Mesendoderm (in vitro differentiated cells): ENCODE measurements around the gene TACC3.

Experiments used
- DNase-seq: peaks from one replicate; pipeline ENCODE4 v3.0.0; 2013
- H2AK5ac ChIP-seq: 2 replicates; pipeline ENCODE4 v1.6.1; 2013; ENCODE audit warnings: low read length, inconsistent platforms
- H2BK120ac ChIP-seq: 2 replicates; pipeline ENCODE4 v1.6.1; 2013; ENCODE audit warnings: low read depth, mild to moderate bottlenecking, low read length, moderate library complexity, mixed read lengths
- H2BK15ac ChIP-seq: replicated peaks from 2 replicates; pipeline ENCODE4 v1.6.1; 2013; ENCODE audit warnings: low read depth, mild to moderate bottlenecking, moderate library complexity
- H2BK5ac ChIP-seq: 2 replicates; pipeline ENCODE4 v1.6.1; 2013; ENCODE audit warnings: low read length, inconsistent platforms
- H3K18ac ChIP-seq: 2 replicates; pipeline ENCODE4 v1.6.1; 2013; ENCODE audit warnings: mild to moderate bottlenecking, low read length, mixed read lengths
- H3K23ac ChIP-seq: one replicate; pipeline ENCODE4 v1.6.1; 2013; ENCODE audit warnings: low read length
- H3K27ac ChIP-seq: 2 replicates; pipeline ENCODE4 v1.5.1; 2013; ENCODE audit warnings: low read depth, mild to moderate bottlenecking, inconsistent platforms, low read length, moderate library complexity
- H3K27me3 ChIP-seq: 2 replicates; pipeline ENCODE4 v1.6.1; 2013; ENCODE audit warnings: low read length, control low read depth, mild to moderate bottlenecking, inconsistent platforms; ENCODE audit not compliant: insufficient read depth, poor library complexity
- H3K36me3 ChIP-seq: 2 replicates; pipeline ENCODE4 v1.6.1; 2013; ENCODE audit warnings: low read length, inconsistent platforms; ENCODE audit not compliant: control insufficient read depth, insufficient read depth
- H3K4ac ChIP-seq: one replicate; pipeline ENCODE4 v1.6.1; 2013; ENCODE audit warnings: low read depth, mild to moderate bottlenecking, low read length, moderate library complexity
- H3K4me1 ChIP-seq: 2 replicates; pipeline ENCODE4 v1.6.1; 2013; ENCODE audit warnings: low read depth, low read length, inconsistent platforms; ENCODE audit not compliant: control insufficient read depth
- H3K4me2 ChIP-seq: 2 replicates; pipeline ENCODE4 v1.6.1; 2013; ENCODE audit warnings: low read length
- H3K4me3 ChIP-seq: 2 replicates; pipeline ENCODE4 v1.5.1; 2013; ENCODE audit warnings: mild to moderate bottlenecking, low read length
- H3K56ac ChIP-seq: one replicate; pipeline ENCODE4 v1.6.1; 2013; ENCODE audit warnings: low read length
- H3K79me1 ChIP-seq: 2 replicates; pipeline ENCODE4 v1.6.1; 2013; ENCODE audit warnings: low read length, inconsistent platforms
- H3K79me2 ChIP-seq: 2 replicates; pipeline ENCODE4 v1.6.1; 2013; ENCODE audit warnings: mild to moderate bottlenecking, low read length; ENCODE audit not compliant: control insufficient read depth, insufficient read depth
- H3K9ac ChIP-seq: 2 replicates; pipeline ENCODE4 v1.6.1; 2013; ENCODE audit warnings: low read length, inconsistent platforms
- H4K5ac ChIP-seq: one replicate; pipeline ENCODE4 v1.6.1; 2013; ENCODE audit warnings: low read length
- H4K8ac ChIP-seq: one replicate; pipeline ENCODE4 v1.6.1; 2013; ENCODE audit warnings: low read depth, mild to moderate bottlenecking, control low read depth, low read length, moderate library complexity
- WGBS: extraction: QIAGEN DNeasy Blood & Tissue Kit; methylation state at CpG from one replicate; pipeline ENCODE4 v1.1.7; 2013; ENCODE audit warnings: low lambda C conversion rate, missing lambda C conversion rate; ENCODE audit not compliant: insufficient coverage; ENCODE audit errors: extremely low coverage; 5-methylcytosine and 5-hydroxymethylcytosine counted together

The TACC3 gene

GRCh38 chr4:1718095-1718850 lies 3.0 kb upstream of the TACC3 start:
- peaks cover 2% of the 10 kb centered on the region for H3K36me3 ChIP-seq
- H3K27me3 ChIP-seq: no peaks in the 10 kb centered on the region
- no peak overlapping the region for H4K5ac ChIP-seq
- no peak overlapping the region for H3K4me3 ChIP-seq
- no peak overlapping the region for H3K4me2 ChIP-seq
- WGBS: no CpG with 5 or more reads among the region's 31 CpGs
- H3K79me2 ChIP-seq: peaks cover 25% of the 10 kb centered on the region
- no peak overlapping the region for H2BK120ac ChIP-seq
- H3K23ac ChIP-seq: no peak overlapping the region
- no peak overlapping the region for H3K4ac ChIP-seq
- H4K8ac ChIP-seq: no peak overlapping the region
- peaks cover 15% of the 10 kb centered on the region for H3K79me1 ChIP-seq
- no peak overlapping the region for H3K18ac ChIP-seq
- H2BK15ac ChIP-seq: no peak overlapping the region
- no peak for DNase-seq
- peaks cover 5% of the 10 kb centered on the region for H3K4me1 ChIP-seq
- H3K9ac ChIP-seq: no peak overlapping the region
- no peak overlapping the region for H2AK5ac ChIP-seq
- no peak overlapping the region for H3K56ac ChIP-seq
- no peak overlapping the region for H2BK5ac ChIP-seq
- no peak overlapping the region for H3K27ac ChIP-seq

GRCh38 chr4:1720163-1720983 lies 948 bp upstream of the TACC3 start:
- no peak overlapping the region for H3K4ac ChIP-seq
- peak overlapping the region; percentile 99 for H3K56ac ChIP-seq
- peaks cover 9% of the 10 kb centered on the region for H3K36me3 ChIP-seq
- WGBS: no CpG with 5 or more reads among the region's 79 CpGs
- peak overlapping the region; percentile 99 for H3K23ac ChIP-seq
- no peak overlapping the region for H2BK5ac ChIP-seq
- H4K8ac ChIP-seq: no peak overlapping the region
- peak overlapping the region; percentile 79 for H3K27ac ChIP-seq
- H2AK5ac ChIP-seq: no peak overlapping the region
- peak; percentile 61 for DNase-seq
- H3K4me1 ChIP-seq: peaks cover 5% of the 10 kb centered on the region
- H3K79me1 ChIP-seq: peaks cover 20% of the 10 kb centered on the region
- H3K4me2 ChIP-seq: peak overlapping the region; percentile 70
- no peak overlapping the region for H2BK120ac ChIP-seq
- no peak overlapping the region for H2BK15ac ChIP-seq
- peak overlapping the region; percentile 0 for H3K18ac ChIP-seq
- no peak overlapping the region for H4K5ac ChIP-seq
- H3K79me2 ChIP-seq: peaks cover 30% of the 10 kb centered on the region
- no peaks in the 10 kb centered on the region for H3K27me3 ChIP-seq
- H3K9ac ChIP-seq: peak overlapping the region; percentile 98
- H3K4me3 ChIP-seq: peak overlapping the region; percentile 76

GRCh38 chr4:1721666-1722550 lies 587 bp downstream of the TACC3 start:
- Histone ChIP-seq H3K36me3 (peaks cover 10% of the 10 kb centered on the region), H2BK15ac (no peak overlapping the region), H2BK120ac (peak overlapping the region; percentile 9), H3K23ac (peak overlapping the region; percentile 15), H4K8ac (no peak overlapping the region), H3K4ac (peak overlapping the region; percentile 88), H4K5ac (no peak overlapping the region), H2BK5ac (no peak overlapping the region), H3K79me2 (peaks cover 30% of the 10 kb centered on the region), H3K27me3 (no peaks in the 10 kb centered on the region), H3K56ac (peak overlapping the region; percentile 97), H3K4me1 (peaks cover 5% of the 10 kb centered on the region), H3K79me1 (peaks cover 20% of the 10 kb centered on the region), H3K4me3 (peak overlapping the region; percentile 94), H2AK5ac (peak overlapping the region; percentile 38), H3K18ac (peak overlapping the region; percentile 73), H3K27ac (no peak overlapping the region), H3K4me2 (peak overlapping the region; percentile 93), H3K9ac (peak overlapping the region; percentile 91)
- DNase-seq: no peak
- no CpG with 5 or more reads among the region's 61 CpGs for WGBS

- H3K4me2 ChIP-seq: peak overlapping the region; percentile 93
- peak overlapping the region; percentile 15 for H3K23ac ChIP-seq
- peak overlapping the region; percentile 94 for H3K4me3 ChIP-seq
- peaks cover 30% of the 10 kb centered on the region for H3K79me2 ChIP-seq
- H4K8ac ChIP-seq: no peak overlapping the region
- peak overlapping the region; percentile 91 for H3K9ac ChIP-seq
- no peak overlapping the region for H4K5ac ChIP-seq
- H3K27me3 ChIP-seq: no peaks in the 10 kb centered on the region
- DNase-seq: no peak
- peaks cover 21% of the 10 kb centered on the region for H3K79me1 ChIP-seq
- peak overlapping the region; percentile 88 for H3K4ac ChIP-seq
- H2BK15ac ChIP-seq: no peak overlapping the region
- H2BK5ac ChIP-seq: no peak overlapping the region
- no peak overlapping the region for H2BK120ac ChIP-seq
- H3K27ac ChIP-seq: no peak overlapping the region
- no CpG with 5 or more reads among the region's 18 CpGs for WGBS
- H3K36me3 ChIP-seq: peaks cover 10% of the 10 kb centered on the region
- H2AK5ac ChIP-seq: no peak overlapping the region
- H3K18ac ChIP-seq: no peak overlapping the region
- peak overlapping the region; percentile 97 for H3K56ac ChIP-seq
- peaks cover 5% of the 10 kb centered on the region for H3K4me1 ChIP-seq
These were observed 1.3 kb downstream of the TACC3 start for GRCh38 chr4:1722551-1723118.

- peaks cover 12% of the 10 kb centered on the region for H3K36me3 ChIP-seq
- H3K79me1 ChIP-seq: peaks cover 18% of the 10 kb centered on the region
- no CpG with 5 or more reads among the region's 12 CpGs for WGBS
- no peak overlapping the region for H2AK5ac ChIP-seq
- no peaks in the 10 kb centered on the region for H3K27me3 ChIP-seq
- H3K4me2 ChIP-seq: peak overlapping the region; percentile 93
- no peak overlapping the region for H2BK120ac ChIP-seq
- H3K9ac ChIP-seq: peak overlapping the region; percentile 91
- H4K5ac ChIP-seq: no peak overlapping the region
- no peak overlapping the region for H3K18ac ChIP-seq
- H3K56ac ChIP-seq: no peak overlapping the region
- no peak overlapping the region for H3K4ac ChIP-seq
- DNase-seq: no peak
- H3K27ac ChIP-seq: no peak overlapping the region
- no peak overlapping the region for H2BK15ac ChIP-seq
- H3K79me2 ChIP-seq: peaks cover 28% of the 10 kb centered on the region
- no peak overlapping the region for H4K8ac ChIP-seq
- H3K4me3 ChIP-seq: no peak overlapping the region
- H3K23ac ChIP-seq: no peak overlapping the region
- H2BK5ac ChIP-seq: no peak overlapping the region
- H3K4me1 ChIP-seq: peaks cover 5% of the 10 kb centered on the region
These were observed 1.9 kb downstream of the TACC3 start for GRCh38 chr4:1723131-1723801.
